Measurements from ENCODE around the gene FAN1. TPM values are rescaled to one million over a fixed set of nuclear protein-coding genes. Genes with fewer than 3 reads are reported as not detected.

FAN1 gene
- total RNA-seq, 2 donors from 2014 or later: 25.0 to 26.0 TPM

DNA sequence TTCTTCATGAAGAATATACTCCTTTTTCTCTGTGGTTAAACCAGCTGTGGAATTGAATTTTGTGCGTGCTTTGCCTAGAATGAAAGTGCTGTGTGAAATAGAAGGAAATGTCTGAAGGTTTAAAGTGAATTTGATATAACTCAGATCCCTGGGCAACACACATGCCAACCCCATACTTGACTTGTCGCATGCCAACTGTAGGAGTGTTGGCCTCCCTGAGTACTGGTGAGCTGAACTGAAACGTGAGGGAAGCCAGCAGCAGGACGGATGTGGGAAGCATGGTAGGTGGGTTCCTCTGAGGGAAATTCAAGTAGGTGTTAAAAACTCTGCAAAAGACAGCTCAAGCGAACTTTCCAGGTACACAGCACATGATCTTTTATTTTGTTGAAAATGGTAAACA lies 14.7 kb downstream of the FAN1 start:
- DNase-seq (ENCODE audit: low spot score): no peak
- Histone ChIP-seq H3K27me3 (replicated peaks; ENCODE audit: insufficient read depth) (no peaks in the 10 kb centered on the region), H3K36me3 (no peaks in the 10 kb centered on the region), H3K27ac (no peak overlapping the region), H3K4me3 (no peak overlapping the region), H3K4me1 (replicated peaks) (no peaks in the 10 kb centered on the region), H3K9me3 (no peaks in the 10 kb centered on the region)
- intact Hi-C loops (cut with DNase I): no loop called here
- WGBS: 90% methylated on average over 5 of the region's 5 CpGs
- TF ChIP-seq POLR2AphosphoS5 (IDR thresholded peaks at IDR 0.05): no peak
- TF ChIP-seq, protein P1, sequence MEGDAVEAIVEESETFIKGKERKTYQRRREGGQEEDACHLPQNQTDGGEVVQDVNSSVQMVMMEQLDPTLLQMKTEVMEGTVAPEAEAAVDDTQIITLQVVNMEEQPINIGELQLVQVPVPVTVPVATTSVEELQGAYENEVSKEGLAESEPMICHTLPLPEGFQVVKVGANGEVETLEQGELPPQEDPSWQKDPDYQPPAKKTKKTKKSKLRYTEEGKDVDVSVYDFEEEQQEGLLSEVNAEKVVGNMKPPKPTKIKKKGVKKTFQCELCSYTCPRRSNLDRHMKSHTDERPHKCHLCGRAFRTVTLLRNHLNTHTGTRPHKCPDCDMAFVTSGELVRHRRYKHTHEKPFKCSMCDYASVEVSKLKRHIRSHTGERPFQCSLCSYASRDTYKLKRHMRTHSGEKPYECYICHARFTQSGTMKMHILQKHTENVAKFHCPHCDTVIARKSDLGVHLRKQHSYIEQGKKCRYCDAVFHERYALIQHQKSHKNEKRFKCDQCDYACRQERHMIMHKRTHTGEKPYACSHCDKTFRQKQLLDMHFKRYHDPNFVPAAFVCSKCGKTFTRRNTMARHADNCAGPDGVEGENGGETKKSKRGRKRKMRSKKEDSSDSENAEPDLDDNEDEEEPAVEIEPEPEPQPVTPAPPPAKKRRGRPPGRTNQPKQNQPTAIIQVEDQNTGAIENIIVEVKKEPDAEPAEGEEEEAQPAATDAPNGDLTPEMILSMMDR (IDR thresholded peaks at IDR 0.05): no peak
- no peak for TF ChIP-seq POLR2A (IDR thresholded peaks at IDR 0.05)

DNA sequence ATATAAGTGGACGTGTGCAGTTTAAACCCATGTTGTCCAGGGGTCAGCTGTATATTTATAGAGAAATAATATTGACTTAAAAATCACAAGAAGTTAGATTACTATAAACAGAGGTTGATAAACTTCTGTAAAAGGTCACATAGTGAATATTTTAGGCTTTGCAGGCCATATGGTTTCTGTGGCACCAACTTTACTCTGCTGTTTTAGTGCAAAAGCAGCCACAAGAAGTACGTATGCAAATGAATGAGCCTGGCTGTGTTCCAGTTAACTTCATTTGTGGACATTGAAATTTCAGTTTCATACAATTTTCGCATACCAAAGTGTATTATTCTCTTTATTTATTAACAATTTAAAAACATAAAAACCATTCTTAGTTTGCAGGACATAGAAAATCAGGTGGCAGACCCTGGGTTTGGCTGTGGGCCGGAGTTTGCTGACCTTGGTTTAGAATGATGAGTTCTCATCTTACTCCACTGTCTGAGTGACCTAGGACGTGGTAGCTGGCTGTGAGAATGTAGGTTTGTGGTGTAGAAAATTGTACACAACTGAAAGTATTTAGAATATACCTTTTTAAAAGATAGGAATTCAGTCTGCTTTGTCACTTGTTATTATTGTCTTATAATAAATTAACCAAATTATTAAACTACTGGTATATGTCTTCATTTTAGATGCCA lies 16.3 kb downstream of the FAN1 start:
- Histone ChIP-seq H3K36me3 (peaks cover 0 to 2% of the 10 kb centered on the region in 2 donors), H3K27me3 (replicated peaks; ENCODE audit: insufficient read depth) (no peaks in the 10 kb centered on the region), H3K4me1 (replicated peaks) (no peaks in the 10 kb centered on the region), H3K27ac (no peak overlapping the region), H3K4me3 (no peak overlapping the region), H3K9me3 (no peaks in the 10 kb centered on the region)
- TF ChIP-seq, protein P1 (IDR thresholded peaks at IDR 0.05): no peak
- TF ChIP-seq POLR2A (IDR thresholded peaks at IDR 0.05) (no peak), POLR2AphosphoS5 (IDR thresholded peaks at IDR 0.05) (no peak)
- WGBS: 86% methylated on average over 5 of the region's 5 CpGs
- intact Hi-C loops (cut with DNase I): loop anchor here (10.0 kb wide), 1 partner anchor 65 kb away; no protein-coding TSS in a partner anchor
- DNase-seq (ENCODE audit: low spot score): no peak

DNA sequence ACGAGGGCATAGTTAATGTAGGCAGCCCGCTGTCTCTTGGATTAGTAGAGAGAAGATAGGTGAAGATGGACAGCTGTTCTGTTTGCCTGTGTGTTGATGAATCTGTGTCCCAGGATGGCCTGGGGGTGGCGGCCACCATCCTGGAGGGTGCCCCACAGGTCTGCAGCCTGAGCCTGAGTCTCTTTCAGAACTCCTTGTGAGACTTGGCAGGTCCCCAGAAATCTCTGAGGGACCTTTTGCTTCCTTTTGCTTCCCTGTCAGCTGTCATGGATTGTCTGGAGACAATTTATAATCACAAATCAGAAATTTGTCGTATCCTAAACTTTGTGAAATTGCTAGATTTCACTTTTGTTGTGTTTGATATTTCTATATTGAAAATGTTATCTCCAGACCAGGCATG lies 17.4 kb downstream of the FAN1 start:
- TF ChIP-seq POLR2AphosphoS5 (IDR thresholded peaks at IDR 0.05) (no peak), POLR2A (IDR thresholded peaks at IDR 0.05) (no peak)
- TF ChIP-seq, protein P1 (IDR thresholded peaks at IDR 0.05): no peak
- DNase-seq (ENCODE audit: low spot score): no peak
- H3K36me3 ChIP-seq: peaks cover 6 to 9% of the 10 kb centered on the region in 2 donors

DNA sequence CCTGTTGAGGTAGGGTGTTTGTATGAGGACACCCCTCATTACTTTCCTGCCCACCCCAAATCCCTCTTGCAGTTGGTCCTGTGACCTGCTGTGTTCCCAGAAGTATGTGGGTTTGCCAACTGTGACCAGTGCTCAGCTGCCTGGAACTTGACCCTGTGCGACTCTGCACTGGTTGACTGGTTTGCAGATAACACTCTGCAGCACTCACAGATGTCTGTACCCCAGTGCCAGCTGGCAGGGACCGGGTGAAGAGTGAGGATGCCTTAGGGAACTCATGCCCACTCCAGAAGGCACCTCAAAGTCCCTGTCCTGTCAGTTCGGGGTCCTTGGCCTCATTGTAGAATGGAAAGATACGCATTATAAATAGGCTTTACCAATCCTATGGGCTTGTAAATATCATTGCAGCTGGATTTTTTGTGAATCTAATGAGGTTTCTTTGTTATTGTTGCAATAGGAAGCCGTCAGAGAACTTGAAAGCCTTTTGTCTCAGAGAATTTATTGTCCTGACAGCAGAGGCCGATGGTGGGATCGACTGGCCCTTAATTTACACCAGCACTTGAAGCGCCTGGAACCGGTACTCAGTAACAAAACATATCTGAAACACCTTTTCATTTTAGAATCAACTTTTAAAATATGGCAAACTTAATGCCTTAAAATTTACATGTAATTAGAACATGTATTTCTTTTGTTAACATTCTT lies 18.2 kb downstream of the FAN1 start:
- H3K27me3 ChIP-seq (replicated peaks; ENCODE audit: insufficient read depth): no peaks in the 10 kb centered on the region
- no peak for DNase-seq (ENCODE audit: low spot score)
- no peak overlapping the region for H3K27ac ChIP-seq
- intact Hi-C loops (cut with DNase I): loop anchor here (10.0 kb wide), 1 partner anchor 63 kb away; no protein-coding TSS in a partner anchor
- 51% methylated on average over 9 of the region's 9 CpGs for WGBS
- H3K4me1 ChIP-seq (replicated peaks): no peaks in the 10 kb centered on the region
- no peak overlapping the region for H3K4me3 ChIP-seq
- peaks cover 9 to 10% of the 10 kb centered on the region in 2 donors for H3K36me3 ChIP-seq
- no peaks in the 10 kb centered on the region for H3K9me3 ChIP-seq
- TF ChIP-seq POLR2A (IDR thresholded peaks at IDR 0.05) (no peak), POLR2AphosphoS5 (IDR thresholded peaks at IDR 0.05) (no peak)
- TF ChIP-seq, protein P1 (IDR thresholded peaks at IDR 0.05): no peak

More for the DNA sequence above, 17.4 kb downstream of the FAN1 start:
- H3K27me3 ChIP-seq (replicated peaks; ENCODE audit: insufficient read depth): no peaks in the 10 kb centered on the region
- H3K4me3 ChIP-seq: no peak overlapping the region
- intact Hi-C loops (cut with DNase I): loop anchor here (10.0 kb wide), 1 partner anchor 64 kb away; no protein-coding TSS in a partner anchor
- 90% methylated on average over 4 of the region's 4 CpGs for WGBS
- H3K9me3 ChIP-seq: no peaks in the 10 kb centered on the region
- no peak overlapping the region for H3K27ac ChIP-seq
- H3K4me1 ChIP-seq (replicated peaks): no peaks in the 10 kb centered on the region
